IMR-90 (cell line): ENCODE results near the gene ARID5A. TPM values are rescaled to one million over a fixed set of nuclear protein-coding genes. Genes with fewer than 3 reads are reported as not detected.

Source experiments
- ATAC-seq: fragments of 200-7000 bp; cut with Tn5 transposase; 2 replicates; pipeline ENCODE4 v1.9.1; 2020; ENCODE audit warnings: low read depth, mild to moderate bottlenecking, moderate library complexity
- BruUV-seq: library from RNA; stranded (reverse); fragments of 400-500 nt; replicated peaks from 2 replicates; lab custom pipeline; 2021; lab: Mats Ljungman, UMichigan
- CTCF ChIA-PET: fragments of 300-600 bp; formaldehyde crosslinking; extraction: SDS; loops from one replicate; lab custom pipeline; 2021; ENCODE audit warnings: antibody characterized with exemption; lab: Yijun Ruan, JAX
- POLR2A ChIA-PET: fragments of 300-600 bp; sonication (Branson Sonifier 250); formaldehyde crosslinking; loops from one replicate; lab custom pipeline; 2022; ENCODE audit warnings: antibody characterized with exemption; ENCODE audit not compliant: unreplicated experiment; lab: Charles Lee
- DNase-seq: peaks from one replicate; pipeline ENCODE4 v3.0.0; 2013
- H2AFZ ChIP-seq: replicated peaks from 2 replicates; pipeline ENCODE3; 2013; ENCODE audit warnings: low read length, mild to moderate bottlenecking; ENCODE audit not compliant: poor library complexity
- H2AK5ac ChIP-seq: 2 replicates; pipeline ENCODE4 v1.6.1; 2013; ENCODE audit warnings: low read depth, low read length, inconsistent platforms
- H2AK9ac ChIP-seq: replicated peaks from 2 replicates; pipeline ENCODE3; 2013; ENCODE audit warnings: mild to moderate bottlenecking, low read depth, low read length, moderate library complexity; ENCODE audit not compliant: poor library complexity
- H2BK120ac ChIP-seq: 2 replicates; pipeline ENCODE4 v1.6.1; 2013; ENCODE audit warnings: low read depth, low read length, inconsistent platforms
- H2BK15ac ChIP-seq: 3 replicates; pipeline ENCODE4 v1.6.1; 2013; ENCODE audit warnings: low read depth, low read length, inconsistent platforms
- H2BK20ac ChIP-seq: 2 replicates; pipeline ENCODE4 v1.6.1; 2013; ENCODE audit warnings: low read depth, mild to moderate bottlenecking, inconsistent platforms, low read length, moderate library complexity
- H2BK5ac ChIP-seq: 2 replicates; pipeline ENCODE4 v1.6.1; 2013; ENCODE audit warnings: mild to moderate bottlenecking, low read depth, low read length, inconsistent platforms; ENCODE audit not compliant: poor library complexity, severe bottlenecking
- H3K14ac ChIP-seq: replicated peaks from 2 replicates; pipeline ENCODE4 v1.6.1; 2013; ENCODE audit warnings: low read depth, low read length, inconsistent platforms
- H3K18ac ChIP-seq: 2 replicates; pipeline ENCODE4 v1.6.1; 2013; ENCODE audit warnings: low read depth, low read length, control low read depth
- H3K23ac ChIP-seq: 2 replicates; pipeline ENCODE4 v1.6.1; 2013; ENCODE audit warnings: low read depth, low read length, inconsistent platforms
- H3K27ac ChIP-seq: 2 replicates; pipeline ENCODE4 v1.5.1; 2013; ENCODE audit warnings: mild to moderate bottlenecking, control low read depth, low read length; ENCODE audit not compliant: insufficient read depth
- H3K27me3 ChIP-seq: 2 replicates; pipeline ENCODE4 v1.6.1; 2013; ENCODE audit warnings: low read length; ENCODE audit not compliant: control insufficient read depth, insufficient read depth
- H3K36me3 ChIP-seq: 2 replicates; pipeline ENCODE4 v1.6.1; 2013; ENCODE audit warnings: low read length, mixed read lengths; ENCODE audit not compliant: control insufficient read depth, insufficient read depth
- H3K4ac ChIP-seq: 2 replicates; pipeline ENCODE4 v1.6.1; 2013; ENCODE audit warnings: low read depth, low read length, inconsistent platforms
- H3K4me1 ChIP-seq: 2 replicates; pipeline ENCODE4 v1.6.1; 2013; ENCODE audit warnings: low read length, mixed read lengths; ENCODE audit not compliant: control insufficient read depth, insufficient read depth
- H3K4me2 ChIP-seq: 2 replicates; pipeline ENCODE4 v1.6.1; 2013; ENCODE audit warnings: low read depth, mild to moderate bottlenecking, control low read depth, low read length, moderate library complexity
- H3K4me3 ChIP-seq: 2 replicates; pipeline ENCODE4 v1.5.1; 2013; ENCODE audit warnings: low read depth, mild to moderate bottlenecking, control low read depth, low read length, moderate library complexity; ENCODE audit not compliant: insufficient read depth
- H3K56ac ChIP-seq: 2 replicates; pipeline ENCODE4 v1.6.1; 2013; ENCODE audit warnings: low read length, inconsistent platforms; ENCODE audit not compliant: insufficient read depth; ENCODE audit errors: extremely low read depth
- H3K79me1 ChIP-seq, 2 experiments: 2 replicates each; pipeline ENCODE4 v1.6.1; 2013; ENCODE audit warnings: low read length in 2 of 2, inconsistent platforms in 1 of 2, low read depth in 1 of 2
- H3K9ac ChIP-seq: 2 replicates; pipeline ENCODE4 v1.6.1; 2013; ENCODE audit warnings: low read depth, low read length, control low read depth
- H3K9me1 ChIP-seq: 2 replicates; pipeline ENCODE4 v1.6.1; 2013; ENCODE audit warnings: low read length, inconsistent platforms; ENCODE audit not compliant: insufficient read depth
- H3K9me3 ChIP-seq: 2 replicates; pipeline ENCODE4 v1.6.1; 2013; ENCODE audit warnings: low read length; ENCODE audit not compliant: control insufficient read depth, insufficient read depth
- H4K20me1 ChIP-seq: 2 replicates; pipeline ENCODE4 v1.6.1; 2013; ENCODE audit warnings: low read length, inconsistent platforms; ENCODE audit not compliant: insufficient read depth
- H4K5ac ChIP-seq: 2 replicates; pipeline ENCODE4 v1.6.1; 2013; ENCODE audit warnings: mild to moderate bottlenecking, low read depth, low read length, control low read depth
- H4K8ac ChIP-seq, 2 experiments: 2 replicates each; pipeline ENCODE4 v1.6.1; 2013; ENCODE audit warnings: low read depth in 2 of 2, low read length in 2 of 2, control low read depth in 1 of 2, inconsistent platforms in 1 of 2
- H4K91ac ChIP-seq: 2 replicates; pipeline ENCODE4 v1.6.1; 2013; ENCODE audit warnings: low read depth, low read length, inconsistent platforms; ENCODE audit not compliant: insufficient read depth
- BHLHE40 ChIP-seq: fragments of 150-350 bp; IDR thresholded peaks from 2 replicates; pipeline ENCODE4 v1.6.1; 2016; ENCODE audit warnings: mild to moderate bottlenecking, low read depth, low read length
- CEBPB ChIP-seq: IDR thresholded peaks from 2 replicates; pipeline ENCODE4 v1.6.1; 2012; ENCODE audit warnings: low read depth, low read length, improper control_type of control experiment
- CHD1 ChIP-seq: IDR thresholded peaks from 2 replicates; pipeline ENCODE4 v1.6.1; 2012; ENCODE audit warnings: low read depth, low read length, improper control_type of control experiment
- CTCF ChIP-seq: conservative IDR thresholded peaks from 2 replicates; pipeline ENCODE4 v1.5.1; 2012; ENCODE audit warnings: mild to moderate bottlenecking, low read depth, low read length, improper control_type of control experiment
- ELK1 ChIP-seq: fragments of 150-350 bp; IDR thresholded peaks from 2 replicates; pipeline ENCODE4 v1.6.1; 2016; ENCODE audit warnings: low read depth, mild to moderate bottlenecking, low read length, moderate library complexity, borderline replicate concordance
- MAFK ChIP-seq: IDR thresholded peaks from 2 replicates; pipeline ENCODE4 v1.6.1; 2012; ENCODE audit warnings: low read depth, low read length, improper control_type of control experiment
- MAZ ChIP-seq: IDR thresholded peaks from 2 replicates; pipeline ENCODE4 v1.6.1; 2012; ENCODE audit warnings: low read depth, mild to moderate bottlenecking, low read length, improper control_type of control experiment, moderate library complexity, borderline replicate concordance
- MXI1 ChIP-seq: IDR thresholded peaks from 2 replicates; pipeline ENCODE4 v1.6.1; 2012; ENCODE audit warnings: low read depth, mild to moderate bottlenecking, low read length, moderate library complexity, borderline replicate concordance
- NFE2L2 ChIP-seq: fragments of 150-350 bp; IDR thresholded peaks from 2 replicates; pipeline ENCODE4 v1.6.1; 2016; ENCODE audit warnings: low read depth, mild to moderate bottlenecking, low read length
- POLR2A ChIP-seq: IDR thresholded peaks from 2 replicates; pipeline ENCODE4 v1.6.1; 2012; ENCODE audit warnings: mild to moderate bottlenecking, low read depth, low read length
- RAD21 ChIP-seq: IDR thresholded peaks from 2 replicates; pipeline ENCODE4 v1.6.1; 2012; ENCODE audit warnings: low read length, improper control_type of control experiment
- RCOR1 ChIP-seq: IDR thresholded peaks from 2 replicates; pipeline ENCODE4 v1.6.1; 2012; ENCODE audit warnings: mild to moderate bottlenecking, low read length, improper control_type of control experiment; ENCODE audit not compliant: insufficient replicate concordance
- RFX5 ChIP-seq: IDR thresholded peaks from 2 replicates; pipeline ENCODE4 v1.8.0; 2012; ENCODE audit warnings: low read depth, mild to moderate bottlenecking, low read length, moderate library complexity
- SMC3 ChIP-seq: fragments of 150-350 bp; IDR thresholded peaks from 2 replicates; pipeline ENCODE4 v1.6.1; 2016; ENCODE audit warnings: low read depth, mild to moderate bottlenecking, antibody characterized with exemption, low read length, moderate library complexity
- USF2 ChIP-seq: fragments of 150-350 bp; IDR thresholded peaks from 2 replicates; pipeline ENCODE4 v1.6.1; 2017; ENCODE audit warnings: mild to moderate bottlenecking, antibody characterized with exemption, low read length, low read depth
- WGBS, 2 experiments: methylation state at CpG; one replicate each; pipeline versions ENCODE4 v1.1.5 to v1.1.7; 2013; ENCODE audit warnings: missing lambda C conversion rate in 2 of 2; ENCODE audit not compliant: insufficient read length in 1 of 2; ENCODE audit errors: extremely low coverage in 2 of 2; 5-methylcytosine and 5-hydroxymethylcytosine counted together
- dilution Hi-C: fragments of 300-500 bp; cut with HindIII; formaldehyde crosslinking; loops from one replicate; pipeline ENCODE4 v1.14.3; 2018; ENCODE audit warnings: low sequenced_read_pairs; ENCODE audit not compliant: unreplicated experiment
- in situ Hi-C: fragments of 300-500 bp; cut with MboI; formaldehyde crosslinking; loops from 3 replicates; pipeline ENCODE4 v1.14.3; 2019; ENCODE audit warnings: low sequenced_read_pairs, inconsistent platforms, mixed read lengths
- intact Hi-C: fragments of 100-400 bp; cut with micrococcal nuclease; formaldehyde crosslinking; loops from 2 replicates; pipeline ENCODE4 v1.10.0; 2022
- polyA plus RNA-seq, 3 experiments: library from polyadenylated mRNA; depleted of rRNA; stranded (reverse); fragments of >200 nt; gene quantifications; 2 replicates each; pipeline ENCODE4 v1.2.3, GENCODE V29; 2012; ENCODE audit warnings: low replicate concordance in 1 of 3
- total RNA-seq: library from RNA; depleted of rRNA; stranded (reverse); fragments of >200 nt; gene quantifications from 2 replicates; pipeline ENCODE4 v1.2.3, GENCODE V29; 2012

The ARID5A gene
- total and polyA plus RNA-seq, 2 of the 4 experiments (the other 2 are of a cell fraction): 2.3 to 6.7 TPM

GRCh38 chr2:96534141-96534540 lies 2.4 kb upstream of the ARID5A start:
- H4K20me1 ChIP-seq: peaks cover 22% of the 10 kb centered on the region
- ATAC-seq (no peak), DNase-seq (no peak)
- no peak overlapping the region for H2BK5ac ChIP-seq
- no peak overlapping the region; the same call in 1 of the 2 replicates for H2BK120ac ChIP-seq
- peak overlapping the region; percentile 11; the same call in 1 of the 2 replicates for H3K18ac ChIP-seq
- no peak overlapping the region for H2AK9ac ChIP-seq
- H3K9me1 ChIP-seq: peaks cover 14% of the 10 kb centered on the region
- TF ChIP-seq CEBPB: no peak
- no peak for TF ChIP-seq USF2
- TF ChIP-seq POLR2A: no peak
- no peak for TF ChIP-seq NFE2L2
- no peak for TF ChIP-seq SMC3
- TF ChIP-seq MAZ: no peak
- TF ChIP-seq ELK1: no peak
- no peak for TF ChIP-seq CHD1
- no peak for TF ChIP-seq MXI1
- TF ChIP-seq CTCF: no peak
- TF ChIP-seq MAFK: no peak
- no peak for TF ChIP-seq BHLHE40
- no peak for TF ChIP-seq RFX5
- TF ChIP-seq RAD21: no peak
- TF ChIP-seq RCOR1: no peak
- H2AFZ ChIP-seq: no peak overlapping the region
- H3K4me3 ChIP-seq: no peak overlapping the region
- no peak overlapping the region; the same call in 2 of the 3 replicates for H2BK15ac ChIP-seq
- ChIA-PET POLR2A (no interaction called here), CTCF (interaction anchor here (0.6 kb wide), 1 partner anchor 20 kb away, joined by 3 read pairs; no protein-coding TSS in a partner anchor)
- no peak overlapping the region for H3K27ac ChIP-seq
- no peak overlapping the region for H2BK20ac ChIP-seq
- intact Hi-C loops: no loop called here
- H4K8ac ChIP-seq: peak overlapping the region in 1 of 2 experiments; percentile 75; a peak in 2 of 4 replicates
- H3K36me3 ChIP-seq: no peaks in the 10 kb centered on the region
- H3K9ac ChIP-seq: no peak overlapping the region
- H3K4ac ChIP-seq: no peak overlapping the region
- WGBS, 2 experiments: no CpG with 5 or more reads among the region's 4 CpGs
- dilution Hi-C loops: no loop called here
- BruUV-seq: no TSS peak
- H3K56ac ChIP-seq: no peak overlapping the region
- 0 out of 2 replicates have a peak overlapping the region, but pooled peaks have one; percentile 34 for H4K91ac ChIP-seq
- no peak overlapping the region for H3K4me2 ChIP-seq
- H4K5ac ChIP-seq: no peak overlapping the region
- peaks cover 47% of the 10 kb centered on the region for H3K4me1 ChIP-seq
- H3K9me3 ChIP-seq: no peaks in the 10 kb centered on the region
- in situ Hi-C loops: no loop called here
- peaks cover 4 to 18% of the 10 kb centered on the region in 2 experiments; a peak in 3 of 4 replicates for H3K79me1 ChIP-seq
- H3K23ac ChIP-seq: no peak overlapping the region
- no peak overlapping the region for H2AK5ac ChIP-seq
- no peaks in the 10 kb centered on the region for H3K27me3 ChIP-seq
- H3K14ac ChIP-seq: no peak overlapping the region; the same call in 1 of the 2 replicates
